Fibroblast of the aortic adventitia (primary cell): Measurements from ENCODE around the gene IGF2R. TPM values are rescaled to one million over a fixed set of nuclear protein-coding genes. Genes with fewer than 3 reads are reported as not detected.

Experiments
- DNase-seq: peaks from one replicate; pipeline ENCODE4 v3.0.0-alpha.2; 2010; ENCODE audit warnings: low read depth
- H3K4me3 ChIP-seq: 2 replicates; pipeline ENCODE4 v1.5.1; 2011; ENCODE audit warnings: low read depth, mild to moderate bottlenecking, control low read depth, low read length, moderate library complexity
- CTCF ChIP-seq: IDR thresholded peaks from 2 replicates; pipeline ENCODE4 v1.5.1; 2011; ENCODE audit warnings: mild to moderate bottlenecking, low read length, control low read depth, inconsistent platforms; ENCODE audit not compliant: insufficient read depth
- total RNA-seq: library from RNA; depleted of rRNA; stranded (reverse); fragments of >200 nt; gene quantifications from 2 replicates; pipeline ENCODE4 v1.2.3, GENCODE V29; 2012; ENCODE audit warnings: low replicate concordance

The IGF2R gene
- total RNA-seq, 1 donor: 112 TPM

DNA sequence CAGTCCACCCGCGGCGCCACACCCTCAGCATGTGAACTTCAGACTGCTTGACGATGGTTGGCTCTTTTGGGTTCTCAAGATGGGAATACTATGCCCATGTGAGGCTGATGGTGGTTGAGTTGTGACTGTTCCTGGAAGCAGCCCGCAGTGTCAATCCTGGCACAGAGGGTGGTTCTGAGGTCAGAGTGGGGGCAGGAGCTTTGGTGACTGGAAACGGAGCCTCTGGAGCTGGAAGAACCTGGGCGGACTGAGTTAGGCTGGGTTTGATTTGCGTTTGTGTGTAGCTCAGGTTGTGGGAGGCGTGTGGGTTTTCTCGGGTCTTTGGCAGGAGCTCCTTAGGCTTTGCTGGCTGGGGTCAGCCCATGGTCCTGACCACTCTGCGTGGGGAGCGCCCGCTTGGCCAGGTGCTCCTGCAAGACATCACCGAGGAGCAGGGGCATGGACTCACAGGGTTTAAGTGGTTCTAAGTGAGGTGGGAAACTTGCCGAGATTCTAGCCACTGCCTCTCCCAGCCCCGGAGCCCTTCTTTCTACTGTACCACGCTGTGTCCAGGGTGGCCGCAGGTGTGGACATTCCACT, 115.4 kb downstream of the IGF2R start:
- DNase-seq: no peak
- TF ChIP-seq CTCF: no peak
- H3K4me3 ChIP-seq: no peak overlapping the region

- no peak for DNase-seq
- TF ChIP-seq CTCF: no peak
- H3K4me3 ChIP-seq: no peak overlapping the region
These were observed 116.3 kb downstream of the IGF2R start for GRCh38 chr6:160085226-160085625.

- no peak for DNase-seq
- H3K4me3 ChIP-seq: no peak overlapping the region
- TF ChIP-seq CTCF: no peak
These were observed 117.0 kb downstream of the IGF2R start for GRCh38 chr6:160085713-160086505.

- no peak for TF ChIP-seq CTCF
- H3K4me3 ChIP-seq: no peak overlapping the region
- no peak for DNase-seq
These were observed 117.9 kb downstream of the IGF2R start for GRCh38 chr6:160086754-160087153.

DNA sequence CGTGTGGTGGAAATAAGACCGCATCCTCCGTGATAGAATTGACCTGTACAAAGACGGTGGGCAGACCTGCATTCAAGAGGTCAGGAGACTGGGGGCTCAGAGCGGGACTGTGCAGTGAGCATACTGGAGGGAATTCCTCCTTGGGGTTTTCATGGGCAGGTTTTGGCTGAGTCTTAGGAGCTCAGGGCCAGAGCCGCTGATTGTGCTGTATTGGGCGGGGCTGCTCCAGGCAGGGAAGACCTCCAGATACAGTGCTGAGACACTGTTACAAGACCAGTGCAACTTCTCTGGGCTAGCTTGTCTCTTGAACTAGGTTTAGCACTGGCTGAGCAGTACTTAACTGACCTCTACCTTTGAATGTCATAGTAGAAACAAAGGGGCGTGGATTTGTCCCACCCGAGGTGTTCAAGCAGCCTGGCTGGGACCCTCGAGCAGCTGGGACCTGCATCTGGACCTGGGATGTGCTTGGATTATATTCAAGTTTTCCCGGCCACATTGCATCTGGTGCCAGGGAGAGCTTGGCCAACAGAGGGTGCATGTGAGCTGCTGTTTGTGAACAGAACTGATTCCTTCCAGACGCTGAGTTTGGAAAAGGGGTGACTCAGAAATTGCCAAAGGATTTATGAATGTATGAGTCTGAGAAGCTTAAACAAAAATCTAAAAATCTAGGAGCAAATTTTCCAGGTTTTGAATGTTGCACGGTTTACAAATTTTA, 119.3 kb downstream of the IGF2R start:
- H3K4me3 ChIP-seq: no peak overlapping the region
- DNase-seq: peak; percentile 91
- TF ChIP-seq CTCF: peak; percentile 94

GRCh38 chr6:160088784-160089533, 120.1 kb downstream of the IGF2R start:
- no peak overlapping the region for H3K4me3 ChIP-seq
- TF ChIP-seq CTCF: no peak
- no peak for DNase-seq
